ENCODE measurements around the gene TEKT2.

- TF ChIP-seq POLR2A (IDR thresholded peaks at IDR 0.05; ENCODE audit: low read depth, low read length) (no peak), POLR2AphosphoS5 (IDR thresholded peaks at IDR 0.05; ENCODE audit: low read depth, low read length) (no peak), TAF1 (IDR thresholded peaks at IDR 0.05; ENCODE audit: borderline replicate concordance, low read depth, low read length) (no peak)
These were observed 48.7 kb upstream of the TEKT2 start for GRCh38 chr1:36035154-36035553.

Measured in GM12892 (cell line).